ENCODE results near the gene PLPP4.

GRCh38 chr10:120517881-120518484 is 61.0 kb downstream of the PLPP4 start:
- TF ChIP-seq CTCF (IDR thresholded peaks at IDR 0.05) (no peak), TAF1 (IDR thresholded peaks at IDR 0.05; ENCODE audit: borderline replicate concordance, low read depth, low read length) (no peak), TCF12 (IDR thresholded peaks at IDR 0.05) (no peak), REST (IDR thresholded peaks at IDR 0.05; ENCODE audit: low read depth, low read length) (no peak), MAX (IDR thresholded peaks at IDR 0.05; ENCODE audit: low read depth) (no peak), GABPA (IDR thresholded peaks at IDR 0.05; ENCODE audit: low read depth) (no peak), JUND (IDR thresholded peaks at IDR 0.05) (no peak), USF2 (IDR thresholded peaks at IDR 0.05; ENCODE audit: borderline replicate concordance, low read depth, low read length) (no peak), RCOR1 (IDR thresholded peaks at IDR 0.05; ENCODE audit: low read length) (no peak), RAD21 (IDR thresholded peaks at IDR 0.05; ENCODE audit: low read length) (no peak), USF1 (IDR thresholded peaks at IDR 0.05; ENCODE audit: borderline replicate concordance, low read depth) (no peak), FOXM1 (IDR thresholded peaks at IDR 0.05; ENCODE audit: low read depth) (no peak)

Measured in SK-N-SH (cell line).